Activated CD4-positive, alpha-beta T cell treated with anti-CD3 and anti-CD28 coated beads for 36 hours (primary cell): Measurements from ENCODE around the gene MLLT1. TPM values are rescaled to one million over a fixed set of nuclear protein-coding genes. Genes with fewer than 3 reads are reported as not detected.

Experiments
- ATAC-seq: fragments of 200-7000 bp; cut with Tn5 transposase; one replicate; pipeline ENCODE4 v1.10.0; 2021; ENCODE audit warnings: mild to moderate bottlenecking, moderate library complexity
- CTCF ChIA-PET: fragments of 350-600 bp; sonication (Branson Sonifier 250); formaldehyde crosslinking; loops from one replicate; lab custom pipeline; 2021; ENCODE audit warnings: antibody characterized with exemption; lab: Charles Lee
- POLR2A ChIA-PET: fragments of 350-600 bp; sonication (Branson Sonifier 250); formaldehyde crosslinking; loops from one replicate; lab custom pipeline; 2021; ENCODE audit warnings: antibody characterized with exemption, inconsistent platforms; lab: Charles Lee
- DNase-seq: peaks from one replicate; pipeline ENCODE4 v3.0.0-alpha.2; 2020
- H3K27ac Mint-ChIP-seq: one replicate; pipeline ENCODE4 v1.8.0; 2021; ENCODE audit warnings: mixed read lengths
- H3K27me3 Mint-ChIP-seq: one replicate; pipeline ENCODE4 v1.8.0; 2021; ENCODE audit warnings: mixed read lengths
- H3K36me3 Mint-ChIP-seq: one replicate; pipeline ENCODE4 v1.8.0; 2021; ENCODE audit warnings: low read depth, mixed read lengths
- H3K4me1 Mint-ChIP-seq: one replicate; pipeline ENCODE4 v1.8.0; 2021; ENCODE audit warnings: mixed read lengths
- H3K4me3 Mint-ChIP-seq: one replicate; pipeline ENCODE4 v1.8.0; 2021; ENCODE audit warnings: mild to moderate bottlenecking, moderate library complexity, mixed read lengths
- H3K9me3 Mint-ChIP-seq: one replicate; pipeline ENCODE4 v1.8.0; 2021; ENCODE audit warnings: low read depth, mixed read lengths
- intact Hi-C, 2 experiments: fragments of 100-400 bp; cut with DNase I in 1 of 2; cut with micrococcal nuclease in 1 of 2; formaldehyde crosslinking; loops; one replicate each; pipeline versions ENCODE4 v1.14.2 to v1.15.1; 2022 to 2024; cut with DNase I, micrococcal nuclease
- total RNA-seq, 2 experiments: library from RNA; stranded (reverse); gene quantifications; one replicate each; pipeline ENCODE4 v1.2.3, GENCODE V29; 2021

Gene MLLT1
- total RNA-seq, 2 experiments from 2014 or later, result 45.0 to 46.6 TPM

DNA sequence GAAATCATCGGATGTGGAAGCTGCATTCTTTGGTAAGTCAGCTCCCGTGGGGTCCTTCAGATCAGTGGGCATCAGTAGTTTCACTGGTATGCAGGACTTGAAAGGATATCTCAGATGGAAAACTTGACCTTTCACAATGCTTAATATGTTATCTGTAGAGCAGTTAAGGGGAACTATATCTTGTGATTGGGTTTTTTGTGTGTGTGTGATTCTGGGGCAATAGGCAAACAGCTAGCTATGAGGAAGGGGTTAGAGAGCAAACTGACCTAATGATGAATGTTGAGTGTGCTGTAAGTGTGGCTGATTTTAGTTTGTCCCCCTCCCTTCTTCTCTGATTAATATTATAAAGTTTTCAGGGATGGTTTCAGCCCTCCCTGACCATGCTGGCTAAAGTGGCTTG, 91.0 kb downstream of the MLLT1 start:
- Mint-ChIP-seq H3K27me3 (peaks cover 2% of the 10 kb centered on the region), H3K4me1 (no peaks in the 10 kb centered on the region), H3K4me3 (no peak overlapping the region), H3K27ac (no peak overlapping the region), H3K9me3 (peaks cover 18% of the 10 kb centered on the region), H3K36me3 (peaks cover 20% of the 10 kb centered on the region)
- ATAC-seq (no peak), DNase-seq (no peak)
- intact Hi-C loops, result no loop called here
- CTCF ChIA-PET, result interaction anchor here (0.7 to 0.9 kb wide), 2 partner anchors 24 to 397 kb away, joined by 3 to 4 read pairs; no protein-coding TSS in a partner anchor
- POLR2A ChIA-PET, result no interaction called here

- Mint-ChIP-seq H3K27me3 (peaks cover 9% of the 10 kb centered on the region), H3K27ac (no peak overlapping the region), H3K36me3 (peaks cover 10% of the 10 kb centered on the region), H3K4me1 (no peaks in the 10 kb centered on the region), H3K4me3 (no peak overlapping the region), H3K9me3 (peaks cover 18% of the 10 kb centered on the region)
- no peak for DNase-seq
- ChIA-PET POLR2A (no interaction called here), CTCF (interaction anchor here (0.7 kb wide), 1 partner anchor 13 kb away, joined by 3 read pairs; no protein-coding TSS in a partner anchor)
- intact Hi-C loops, result no loop called here
- no peak for ATAC-seq
Measured at GRCh38 chr19:6187374-6187773, 92.4 kb downstream of the MLLT1 start.

DNA sequence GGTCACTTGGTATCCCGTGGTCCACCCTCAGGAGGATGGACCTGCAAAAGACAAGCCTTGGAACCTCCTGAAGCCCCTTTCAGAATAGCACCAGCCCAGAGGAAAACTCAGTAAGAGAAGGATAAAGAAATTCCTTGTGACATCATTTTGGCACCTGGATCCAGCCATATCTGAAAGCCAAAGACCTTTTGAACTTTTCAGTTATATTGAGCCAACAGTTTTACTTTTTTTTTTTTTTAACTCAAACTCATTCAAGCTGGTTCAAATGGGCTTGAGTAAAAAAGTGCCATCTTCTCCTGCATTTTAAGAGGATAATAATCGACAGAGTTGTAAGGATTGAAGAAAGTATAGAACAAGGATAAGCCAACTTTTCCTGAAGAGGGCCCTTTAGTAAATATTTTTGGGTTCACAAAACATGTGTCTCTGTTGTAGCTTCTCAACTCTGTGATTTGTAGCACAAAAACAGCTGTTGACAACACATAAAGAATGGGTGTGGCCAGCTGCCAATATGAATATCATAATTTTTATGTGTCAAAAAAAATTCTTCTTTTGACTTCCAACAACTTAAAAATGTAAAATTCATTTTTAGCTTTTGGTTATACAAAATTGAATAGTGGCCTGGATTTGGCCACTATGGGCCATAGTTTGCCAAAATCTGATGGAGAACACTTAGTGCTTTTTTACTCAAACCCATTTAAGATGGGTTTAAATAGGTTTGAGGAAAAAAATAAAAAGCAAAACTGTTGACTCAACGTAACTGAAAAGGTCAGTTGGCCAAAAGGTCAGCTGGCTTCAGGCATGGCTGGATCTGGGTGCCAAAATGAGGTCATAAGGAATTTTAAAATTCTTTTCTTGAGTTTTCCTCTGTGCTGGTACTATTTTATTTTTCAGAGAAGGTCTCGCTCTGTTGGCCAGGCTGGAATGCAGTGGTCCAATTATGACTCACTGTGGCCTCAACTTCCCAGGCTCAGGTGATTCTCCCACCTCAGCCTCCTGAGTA, 93.6 kb downstream of the MLLT1 start:
- no peak for ATAC-seq
- POLR2A ChIA-PET, result no interaction called here
- H3K27me3 Mint-ChIP-seq, result peaks cover 12% of the 10 kb centered on the region

GRCh38 chr19:6185093-6185834, 94.5 kb downstream of the MLLT1 start:
- POLR2A ChIA-PET, result no interaction called here
- CTCF ChIA-PET, result interaction anchor here (0.7 to 1.5 kb wide), 4 partner anchors 9 to 59 kb away, joined by 3 to 6 read pairs (median 4); no protein-coding TSS in a partner anchor
- DNase-seq (no peak), ATAC-seq (no peak)
- intact Hi-C loops, result no loop called here
- Mint-ChIP-seq H3K4me1 (peaks cover 4% of the 10 kb centered on the region), H3K27ac (no peak overlapping the region), H3K9me3 (peaks cover 12% of the 10 kb centered on the region), H3K36me3 (no peaks in the 10 kb centered on the region), H3K27me3 (peaks cover 16% of the 10 kb centered on the region), H3K4me3 (no peak overlapping the region)

More for the DNA sequence above, 93.6 kb downstream of the MLLT1 start:
- no peak overlapping the region for H3K4me3 Mint-ChIP-seq
- no peak overlapping the region for H3K27ac Mint-ChIP-seq
- CTCF ChIA-PET, result interaction anchor here (0.6 to 1.5 kb wide), 5 partner anchors 10 to 245 kb away, joined by 3 to 6 read pairs (median 4); no protein-coding TSS in a partner anchor
- peaks cover 14% of the 10 kb centered on the region for H3K9me3 Mint-ChIP-seq
- H3K36me3 Mint-ChIP-seq, result peaks cover 2% of the 10 kb centered on the region
- no peak for DNase-seq
- H3K4me1 Mint-ChIP-seq, result peaks cover 4% of the 10 kb centered on the region
- intact Hi-C loops, result no loop called here

DNA sequence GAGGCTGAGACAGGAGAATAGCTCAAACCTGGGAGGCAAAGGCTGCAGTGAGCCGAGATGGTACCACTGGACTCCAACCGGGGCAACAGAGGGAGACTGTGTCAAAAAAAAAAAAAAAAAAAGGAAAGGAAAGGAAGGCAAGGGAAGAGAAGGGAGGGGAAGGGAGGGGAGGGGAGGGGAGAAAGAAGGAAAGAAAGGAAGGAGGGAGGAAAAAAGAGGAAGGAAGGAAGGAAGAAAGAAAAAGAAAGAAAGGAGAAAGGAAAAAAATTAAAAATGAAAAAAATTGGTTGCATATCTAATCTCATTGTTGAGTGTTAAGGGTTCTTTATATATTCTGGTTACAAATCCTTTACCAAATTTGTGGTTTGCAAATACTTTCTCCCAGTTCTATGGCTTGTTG, 98.7 kb downstream of the MLLT1 start:
- ChIA-PET POLR2A (no interaction called here), CTCF (interaction anchor here (0.8 to 1.1 kb wide), 2 partner anchors 15 to 147 kb away, joined by 3 to 4 read pairs; no protein-coding TSS in a partner anchor)
- intact Hi-C loops, result no loop called here
- H3K27ac Mint-ChIP-seq, result no peak overlapping the region
- no peak overlapping the region for H3K4me3 Mint-ChIP-seq
- no peaks in the 10 kb centered on the region for H3K36me3 Mint-ChIP-seq
- peaks cover 4% of the 10 kb centered on the region for H3K4me1 Mint-ChIP-seq
- peaks cover 29% of the 10 kb centered on the region for H3K27me3 Mint-ChIP-seq
- ATAC-seq (no peak), DNase-seq (no peak)
- H3K9me3 Mint-ChIP-seq, result no peaks in the 10 kb centered on the region

GRCh38 chr19:6173190-6173589, 106.6 kb downstream of the MLLT1 start:
- ATAC-seq, result no peak
- Mint-ChIP-seq H3K4me3 (no peak overlapping the region), H3K27me3 (peaks cover 13% of the 10 kb centered on the region), H3K36me3 (peaks cover 1% of the 10 kb centered on the region), H3K27ac (no peak overlapping the region), H3K4me1 (no peaks in the 10 kb centered on the region), H3K9me3 (peaks cover 7% of the 10 kb centered on the region)
- intact Hi-C loops, result no loop called here
- CTCF ChIA-PET, result no interaction called here
- no peak for DNase-seq
- POLR2A ChIA-PET, result no interaction called here

- Mint-ChIP-seq H3K4me1 (no peaks in the 10 kb centered on the region), H3K4me3 (no peak overlapping the region), H3K27ac (no peak overlapping the region), H3K36me3 (peaks cover 1% of the 10 kb centered on the region), H3K27me3 (peaks cover 11% of the 10 kb centered on the region), H3K9me3 (peaks cover 7% of the 10 kb centered on the region)
- DNase-seq (no peak), ATAC-seq (no peak)
- ChIA-PET POLR2A (no interaction called here), CTCF (interaction anchor here (0.7 kb wide), 1 partner anchor 46 kb away, joined by 3 read pairs; no protein-coding TSS in a partner anchor)
- intact Hi-C loops, result no loop called here
Measured at GRCh38 chr19:6172074-6172863, 107.5 kb downstream of the MLLT1 start.

- intact Hi-C loops, result loop anchor here in 1 of 2 experiments (5.0 kb wide), 1 partner anchor 130 kb away; no protein-coding TSS in a partner anchor
- DNase-seq, result no peak
Measured at GRCh38 chr19:6167115-6167514, 112.7 kb downstream of the MLLT1 start.

DNA sequence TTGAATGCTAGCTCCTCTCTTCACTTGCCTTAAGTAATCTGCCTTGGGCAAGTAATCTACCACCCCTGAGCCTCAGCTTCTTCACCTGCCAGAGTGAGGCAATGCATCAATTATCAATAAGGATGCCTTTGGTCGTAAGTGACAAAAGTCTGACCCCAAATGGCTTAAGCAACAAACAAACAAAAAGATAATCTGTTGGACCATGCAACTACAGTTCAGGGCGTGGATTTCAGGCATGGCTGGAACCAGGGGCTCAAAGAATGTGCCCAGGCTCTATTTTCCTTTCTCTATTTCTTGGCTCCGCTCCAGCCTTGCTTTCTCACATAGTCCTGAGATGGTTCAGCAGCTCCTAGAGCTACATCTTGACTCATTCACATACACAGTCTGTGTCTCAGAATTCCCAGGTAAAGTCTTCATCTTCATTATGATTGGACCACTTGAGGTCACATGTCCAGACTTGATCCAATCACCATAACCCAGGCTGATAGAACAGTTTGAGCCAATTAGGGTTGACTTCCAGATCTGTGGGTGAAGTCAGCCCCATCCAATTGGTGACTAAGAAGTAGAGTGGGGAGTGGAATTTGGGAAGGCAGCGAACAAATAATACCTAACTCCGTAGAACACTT, 114.8 kb downstream of the MLLT1 start:
- Mint-ChIP-seq H3K9me3 (no peaks in the 10 kb centered on the region), H3K4me3 (no peak overlapping the region), H3K36me3 (peaks cover 2% of the 10 kb centered on the region), H3K27me3 (no peaks in the 10 kb centered on the region), H3K27ac (no peak overlapping the region), H3K4me1 (peaks cover 7% of the 10 kb centered on the region)
- ChIA-PET POLR2A (no interaction called here), CTCF (interaction anchor here (0.8 to 1.6 kb wide), 3 partner anchors 24 to 117 kb away, joined by 3 to 4 read pairs (median 4); no protein-coding TSS in a partner anchor)
- intact Hi-C loops, result loop anchor here in 1 of 2 experiments (5.0 kb wide), 1 partner anchor 132 kb away; no protein-coding TSS in a partner anchor
- DNase-seq (no peak), ATAC-seq (no peak)

More at GRCh38 chr19:6167115-6167514, 112.7 kb downstream of the MLLT1 start:
- Mint-ChIP-seq H3K4me1 (no peaks in the 10 kb centered on the region), H3K9me3 (peaks cover 7% of the 10 kb centered on the region), H3K27ac (no peak overlapping the region), H3K4me3 (no peak overlapping the region), H3K36me3 (peaks cover 1% of the 10 kb centered on the region), H3K27me3 (peaks cover 4% of the 10 kb centered on the region)
- POLR2A ChIA-PET, result no interaction called here
- ATAC-seq, result no peak
- CTCF ChIA-PET, result interaction anchor here (0.7 to 1.4 kb wide), 5 partner anchors 15 to 178 kb away, joined by 3 to 6 read pairs (median 4); no protein-coding TSS in a partner anchor

DNA sequence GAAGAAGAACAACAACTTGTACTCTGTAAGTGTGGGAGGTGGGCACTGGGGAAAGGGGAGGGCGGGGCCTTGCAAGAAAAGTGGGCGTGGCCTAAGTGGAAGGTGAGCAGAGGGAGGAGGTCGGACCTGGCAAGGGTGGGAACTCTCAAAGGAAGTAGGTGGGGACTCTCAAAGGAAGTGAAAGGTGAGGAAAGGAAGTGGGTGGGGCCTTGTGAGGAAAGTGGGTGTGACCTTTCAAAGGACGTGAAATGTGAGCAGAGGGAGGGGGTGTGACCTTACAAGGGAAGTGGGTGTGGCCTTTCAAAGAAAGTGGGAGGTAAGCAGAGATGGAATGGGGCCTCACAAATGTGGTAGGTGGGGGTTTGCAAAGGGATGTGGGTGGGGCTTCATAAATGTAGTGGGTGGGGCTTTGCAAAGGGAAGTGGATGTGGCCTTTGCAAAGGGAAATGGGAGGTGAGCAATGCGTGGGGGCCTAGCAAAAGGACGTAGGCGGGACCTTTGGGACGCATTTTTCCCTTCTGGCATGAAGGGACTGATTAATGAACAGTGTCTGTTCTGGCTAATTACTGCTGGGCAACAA, 118.4 kb downstream of the MLLT1 start:
- ChIA-PET POLR2A (no interaction called here), CTCF (interaction anchor here (1.2 kb wide), 1 partner anchor 171 kb away, joined by 3 read pairs; no protein-coding TSS in a partner anchor)
- ATAC-seq, result peak; percentile 85
- peak; percentile 71 for DNase-seq
- Mint-ChIP-seq H3K36me3 (peaks cover 2% of the 10 kb centered on the region), H3K9me3 (peaks cover 5% of the 10 kb centered on the region), H3K27ac (no peak overlapping the region), H3K4me3 (no peak overlapping the region), H3K4me1 (peaks cover 7% of the 10 kb centered on the region), H3K27me3 (no peaks in the 10 kb centered on the region)
- intact Hi-C loops, result loop anchor here in 1 of 2 experiments (1.0 kb wide), 2 partner anchors 38 to 119 kb away; no protein-coding TSS in a partner anchor
